ENCODE results near the gene TSHR.
A peak's percentile ranks its signal among the peaks of the same experiment; 100 is the strongest.

The TSHR gene

DNA sequence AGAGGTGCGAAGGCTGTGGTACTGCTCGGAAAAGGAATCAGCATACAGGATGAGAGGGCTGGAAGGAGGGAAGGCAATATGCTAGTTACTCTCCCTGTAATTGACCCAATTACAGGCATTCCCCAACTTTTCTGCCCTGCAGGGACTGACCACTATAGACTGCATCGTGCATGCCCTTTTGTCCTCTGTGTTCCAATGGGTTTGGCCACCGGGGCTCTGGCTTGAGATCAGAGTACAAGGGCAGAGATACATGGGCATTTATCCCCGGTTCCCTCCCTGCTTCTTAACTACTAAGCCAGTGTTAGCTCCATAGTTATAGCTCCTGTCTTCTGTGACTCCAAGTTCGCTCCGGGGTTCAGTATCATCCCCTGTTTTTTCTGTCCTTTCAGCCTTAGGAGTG lies 205.7 kb downstream of the TSHR start:
- Histone ChIP-seq H3K27me3 (replicated peaks; ENCODE audit: control insufficient read depth, insufficient read depth, low read length) (no peaks in the 10 kb centered on the region), H3K36me3 (ENCODE audit: control insufficient read depth, insufficient read depth, low read length) (no peaks in the 10 kb centered on the region), H3K4me3 (replicated peaks; ENCODE audit: low read depth, low read length) (no peak overlapping the region)
- DNase-seq (ENCODE audit: extremely low read depth, insufficient read length) = no peak
- TF ChIP-seq CTCF (IDR thresholded peaks at IDR 0.05; ENCODE audit: insufficient read depth, low read length, poor library complexity, severe bottlenecking) = no peak

GRCh38 chr14:81161749-81162148 lies 206.3 kb downstream of the TSHR start:
- DNase-seq (ENCODE audit: extremely low read depth, insufficient read length) = no peak
- TF ChIP-seq CTCF (IDR thresholded peaks at IDR 0.05; ENCODE audit: insufficient read depth, low read length, poor library complexity, severe bottlenecking) = no peak
- H3K27me3 ChIP-seq (replicated peaks; ENCODE audit: control insufficient read depth, insufficient read depth, low read length) = no peaks in the 10 kb centered on the region
- no peaks in the 10 kb centered on the region for H3K36me3 ChIP-seq (ENCODE audit: control insufficient read depth, insufficient read depth, low read length)
- H3K4me3 ChIP-seq (replicated peaks; ENCODE audit: low read depth, low read length) = no peak overlapping the region

DNA sequence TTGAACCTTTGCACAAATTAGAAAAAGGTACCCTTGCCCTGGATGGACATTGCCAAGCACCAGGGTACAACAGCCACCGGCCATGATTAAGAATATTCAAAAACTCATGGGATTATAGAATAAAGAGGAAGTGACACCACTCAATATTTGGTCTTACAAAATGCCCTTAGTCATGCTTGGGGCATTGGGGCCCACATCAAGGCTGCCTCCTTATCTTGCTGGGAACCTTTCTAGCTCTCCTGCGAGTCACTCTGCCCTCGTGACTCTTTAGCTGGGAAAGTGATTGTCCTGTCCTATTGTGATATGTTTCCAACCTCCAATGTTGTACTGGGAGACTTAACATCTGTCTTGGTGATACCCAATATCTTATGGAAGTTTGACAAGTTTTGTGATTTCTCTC lies 207.5 kb downstream of the TSHR start:
- DNase-seq (ENCODE audit: extremely low read depth, insufficient read length) = no peak
- H3K36me3 ChIP-seq (ENCODE audit: control insufficient read depth, insufficient read depth, low read length) = no peaks in the 10 kb centered on the region
- no peak for TF ChIP-seq CTCF (IDR thresholded peaks at IDR 0.05; ENCODE audit: insufficient read depth, low read length, poor library complexity, severe bottlenecking)
- H3K27me3 ChIP-seq (replicated peaks; ENCODE audit: control insufficient read depth, insufficient read depth, low read length) = no peaks in the 10 kb centered on the region
- no peak overlapping the region for H3K4me3 ChIP-seq (replicated peaks; ENCODE audit: low read depth, low read length)

- Histone ChIP-seq H3K27me3 (replicated peaks; ENCODE audit: control insufficient read depth, insufficient read depth, low read length) (no peaks in the 10 kb centered on the region), H3K36me3 (ENCODE audit: control insufficient read depth, insufficient read depth, low read length) (no peaks in the 10 kb centered on the region), H3K4me3 (replicated peaks; ENCODE audit: low read depth, low read length) (no peak overlapping the region)
- TF ChIP-seq CTCF (IDR thresholded peaks at IDR 0.05; ENCODE audit: insufficient read depth, low read length, poor library complexity, severe bottlenecking) = peak; percentile 82
- peak; percentile 37 for DNase-seq (ENCODE audit: extremely low read depth, insufficient read length)
Measured at GRCh38 chr14:81164167-81164774, 208.8 kb downstream of the TSHR start.

DNA sequence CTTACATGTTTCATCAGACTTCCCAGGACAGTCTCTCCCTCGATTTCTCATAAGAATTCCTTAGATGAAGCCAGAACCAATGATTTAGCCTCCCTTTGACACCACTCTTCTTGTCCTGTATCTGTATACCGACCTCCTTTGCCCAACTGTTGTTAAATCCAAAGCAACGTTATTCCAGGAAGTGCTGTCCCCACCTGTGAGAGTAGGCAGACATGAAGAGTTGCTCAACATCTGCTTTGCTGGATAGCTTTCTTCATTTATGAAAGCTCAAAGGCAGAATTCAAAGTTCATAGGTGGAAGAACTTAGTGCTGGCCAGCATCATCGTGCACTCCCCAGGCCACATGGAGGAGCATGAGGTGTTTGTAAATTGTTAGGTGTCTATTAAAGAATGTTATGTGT lies 209.8 kb downstream of the TSHR start:
- no peak for TF ChIP-seq CTCF (IDR thresholded peaks at IDR 0.05; ENCODE audit: insufficient read depth, low read length, poor library complexity, severe bottlenecking)
- Histone ChIP-seq H3K27me3 (replicated peaks; ENCODE audit: control insufficient read depth, insufficient read depth, low read length) (no peaks in the 10 kb centered on the region), H3K36me3 (ENCODE audit: control insufficient read depth, insufficient read depth, low read length) (no peaks in the 10 kb centered on the region), H3K4me3 (replicated peaks; ENCODE audit: low read depth, low read length) (no peak overlapping the region)
- no peak for DNase-seq (ENCODE audit: extremely low read depth, insufficient read length)

GRCh38 chr14:81166121-81166520 lies 210.7 kb downstream of the TSHR start:
- H3K4me3 ChIP-seq (replicated peaks; ENCODE audit: low read depth, low read length) = no peak overlapping the region
- H3K27me3 ChIP-seq (replicated peaks; ENCODE audit: control insufficient read depth, insufficient read depth, low read length) = no peaks in the 10 kb centered on the region
- H3K36me3 ChIP-seq (ENCODE audit: control insufficient read depth, insufficient read depth, low read length) = no peaks in the 10 kb centered on the region
- no peak for TF ChIP-seq CTCF (IDR thresholded peaks at IDR 0.05; ENCODE audit: insufficient read depth, low read length, poor library complexity, severe bottlenecking)
- DNase-seq (ENCODE audit: extremely low read depth, insufficient read length) = no peak
